ENCODE results near the gene LBX2. TPM values are rescaled to one million over a fixed set of nuclear protein-coding genes. Genes with fewer than 3 reads are reported as not detected.

The LBX2 gene
- total and polyA plus RNA-seq, 4 donors = 0.33 to 0.69 TPM; not detected in 2

DNA sequence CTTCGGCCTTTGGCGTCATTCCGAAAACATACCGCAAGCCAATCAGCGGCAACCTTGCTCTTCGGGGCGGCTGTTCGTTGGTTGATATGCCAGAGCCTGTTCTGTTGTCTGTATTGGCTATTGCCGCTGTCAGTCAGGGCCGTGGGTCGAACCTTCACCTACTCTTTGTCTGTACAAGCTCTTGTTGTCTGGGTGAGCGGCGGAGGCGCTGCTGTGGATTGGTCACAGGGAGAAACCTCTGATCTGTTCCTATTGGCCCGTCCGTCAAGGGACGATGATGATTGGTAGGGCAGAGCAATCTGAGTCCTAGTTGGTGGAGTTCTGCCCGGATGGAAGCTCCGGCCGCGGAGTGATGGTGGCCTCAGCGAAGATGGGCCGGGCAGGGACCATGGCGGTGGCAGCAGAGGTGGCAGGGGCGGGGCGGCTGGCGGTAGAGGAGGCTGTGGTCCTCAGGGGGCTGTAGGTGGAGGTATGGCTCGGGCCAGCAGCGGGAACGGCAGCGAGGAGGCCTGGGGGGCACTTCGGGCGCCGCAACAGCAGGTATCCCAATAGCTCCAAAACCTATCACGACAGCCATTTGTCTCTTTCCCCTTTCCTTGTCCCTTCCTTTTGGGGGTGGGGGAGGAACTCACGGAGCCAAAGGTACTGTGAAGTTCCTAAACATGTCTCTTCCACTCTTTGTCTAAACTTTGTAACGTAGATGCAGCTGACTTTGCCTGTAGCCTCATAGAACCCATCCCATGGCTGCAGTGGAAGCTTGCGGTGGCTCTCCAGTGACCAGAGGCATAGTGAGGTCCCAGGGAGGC, 41.1 kb downstream of the LBX2 start, which contains the start of gene WBP1:
TSS of gene WBP1 (plus strand) at position 307 of the 806 bp plus-strand sequence. CDS start at position 472, 165 bp downstream.
- 0% methylated on average over 24 of the region's 38 CpGs for WGBS (ENCODE audit: insufficient coverage)
- H3K4me1 ChIP-seq (ENCODE audit: control insufficient read depth, insufficient read depth, low read length) = peaks cover 33% of the 10 kb centered on the region
- peak; percentile 99 to 100 (median 100) for DNase-seq (ENCODE audit: low read depth in 4 of 6, low spot score in 6 of 6)
- peaks cover 25% of the 10 kb centered on the region for H3K36me3 ChIP-seq (ENCODE audit: control insufficient read depth, insufficient read depth, low read length)
- peak within 1 kb of the TSS; percentile 99 for H3K27ac ChIP-seq (ENCODE audit: low read depth, low read length)
- peak within 1 kb of the TSS; percentile 88 for H3K4me3 ChIP-seq (ENCODE audit: low read depth, low read length)
- no peaks in the 10 kb centered on the region for H3K27me3 ChIP-seq (ENCODE audit: control insufficient read depth, insufficient read depth, low read length)
- H3K9me3 ChIP-seq (ENCODE audit: control insufficient read depth, insufficient read depth, low read length) = no peaks in the 10 kb centered on the region

DNA sequence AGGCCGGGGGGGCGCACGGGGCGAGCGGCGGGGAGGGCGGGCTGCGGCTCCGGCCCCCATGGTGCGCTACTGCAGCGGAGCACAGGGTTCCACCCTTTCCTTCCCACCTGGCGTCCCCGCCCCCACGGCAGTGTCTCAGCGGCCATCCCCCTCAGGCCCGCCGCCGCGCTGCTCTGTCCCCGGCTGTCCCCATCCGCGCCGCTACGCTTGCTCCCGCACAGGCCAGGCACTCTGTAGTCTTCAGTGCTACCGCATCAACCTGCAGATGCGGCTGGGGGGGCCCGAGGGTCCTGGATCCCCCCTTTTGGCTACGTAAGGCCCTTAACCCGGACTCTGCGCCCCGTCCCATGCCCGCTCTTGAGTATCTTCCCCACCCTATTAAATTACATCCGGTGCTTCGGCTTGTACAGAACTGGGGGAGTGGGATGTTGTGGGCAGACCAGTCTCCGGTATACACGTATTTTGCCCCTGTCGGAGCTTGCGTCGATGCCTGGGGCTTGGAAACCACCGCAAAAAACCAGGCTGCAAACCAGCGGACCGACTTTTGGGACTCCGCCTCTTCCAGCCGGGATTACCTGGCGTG, 41.8 kb downstream of the LBX2 start:
- WGBS (ENCODE audit: insufficient coverage) = under 1% methylated on average over 39 of the region's 46 CpGs
- no peaks in the 10 kb centered on the region for H3K9me3 ChIP-seq (ENCODE audit: control insufficient read depth, insufficient read depth, low read length)

DNA sequence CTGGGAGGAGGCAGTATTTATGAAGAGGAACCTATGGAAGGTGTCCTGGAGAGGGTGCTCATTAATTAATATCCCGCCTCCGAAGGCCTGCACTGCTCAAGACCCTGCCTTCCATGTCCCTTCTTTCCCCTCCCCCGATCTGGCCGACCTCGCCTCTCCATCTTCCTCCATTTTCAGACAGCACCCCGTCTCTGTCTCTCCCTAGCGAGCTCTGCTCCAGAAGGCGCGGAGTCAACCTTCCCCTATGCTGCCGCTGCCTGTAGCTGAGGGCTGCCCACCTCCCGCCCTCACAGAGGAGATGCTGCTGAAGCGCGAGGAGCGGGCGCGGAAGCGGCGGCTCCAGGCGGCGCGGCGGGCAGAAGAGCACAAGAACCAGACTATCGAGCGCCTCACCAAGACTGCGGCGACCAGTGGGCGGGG, 42.3 kb downstream of the LBX2 start:
- DNase-seq (ENCODE audit: low read depth in 4 of 6, low spot score in 6 of 6) = no peak
- WGBS (ENCODE audit: insufficient coverage) = under 1% methylated on average over 27 of the region's 27 CpGs
- Histone ChIP-seq H3K27me3 (ENCODE audit: control insufficient read depth, insufficient read depth, low read length) (no peaks in the 10 kb centered on the region), H3K9me3 (ENCODE audit: control insufficient read depth, insufficient read depth, low read length) (no peaks in the 10 kb centered on the region), H3K36me3 (ENCODE audit: control insufficient read depth, insufficient read depth, low read length) (peaks cover 16% of the 10 kb centered on the region), H3K4me1 (ENCODE audit: control insufficient read depth, insufficient read depth, low read length) (peaks cover 33% of the 10 kb centered on the region), H3K27ac (ENCODE audit: low read depth, low read length) (peak overlapping the region; percentile 99), H3K4me3 (ENCODE audit: low read depth, low read length) (peak overlapping the region; percentile 88)

More for the DNA sequence above, 41.8 kb downstream of the LBX2 start:
- Histone ChIP-seq H3K27me3 (ENCODE audit: control insufficient read depth, insufficient read depth, low read length) (no peaks in the 10 kb centered on the region), H3K36me3 (ENCODE audit: control insufficient read depth, insufficient read depth, low read length) (peaks cover 21% of the 10 kb centered on the region), H3K4me3 (ENCODE audit: low read depth, low read length) (peak overlapping the region; percentile 88), H3K4me1 (ENCODE audit: control insufficient read depth, insufficient read depth, low read length) (peaks cover 33% of the 10 kb centered on the region), H3K27ac (ENCODE audit: low read depth, low read length) (peak overlapping the region; percentile 99)
- no peak for DNase-seq (ENCODE audit: low read depth in 4 of 6, low spot score in 6 of 6)

DNA sequence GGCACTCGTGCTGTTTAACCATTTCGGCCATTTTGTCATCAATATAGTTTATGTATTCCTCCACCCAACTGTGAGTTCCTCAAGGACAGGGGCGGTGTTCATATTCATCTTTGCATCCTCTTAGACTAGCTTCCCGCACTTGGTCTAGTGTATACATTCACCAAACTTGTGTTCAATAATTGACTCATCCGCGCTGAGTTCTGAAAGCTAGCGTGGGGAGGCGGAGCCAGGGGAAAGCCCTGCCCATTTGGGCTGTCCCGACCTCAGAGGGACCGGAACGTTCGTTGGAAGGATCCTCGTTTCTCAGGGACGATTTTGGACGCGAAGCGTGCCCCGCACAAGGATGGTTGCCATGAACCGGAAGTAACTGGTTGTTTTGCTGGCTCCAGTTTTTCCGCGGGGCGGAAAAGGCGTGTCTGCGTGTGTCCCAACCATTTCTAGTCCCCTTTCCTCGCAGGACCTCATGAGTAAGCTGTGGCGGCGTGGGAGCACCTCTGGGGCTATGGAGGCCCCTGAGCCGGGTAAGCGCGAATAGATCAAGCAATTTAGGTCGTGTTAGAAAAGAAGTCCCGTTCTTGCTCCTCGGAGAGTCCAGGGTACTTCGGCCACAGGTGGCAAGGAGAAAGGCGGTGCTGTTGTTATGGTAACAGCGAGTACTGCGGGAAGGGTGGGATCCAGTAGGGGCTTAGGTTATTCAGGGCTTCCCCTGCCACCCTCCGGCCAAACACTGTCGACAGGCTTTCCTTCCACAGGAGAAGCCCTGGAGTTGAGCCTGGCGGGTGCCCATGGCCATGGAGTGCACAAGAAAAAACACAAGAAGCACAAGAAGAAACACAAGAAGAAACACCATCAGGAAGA, 44.5 kb downstream of the LBX2 start, which contains the start of gene INO80B:
TSS of gene INO80B (plus strand) at position 434 of the 858 bp plus-strand sequence. CDS start at position 464, 30 bp downstream.
- Histone ChIP-seq H3K4me3 (ENCODE audit: low read depth, low read length) (peak within 1 kb of the TSS; percentile 92), H3K9me3 (ENCODE audit: control insufficient read depth, insufficient read depth, low read length) (no peaks in the 10 kb centered on the region), H3K4me1 (ENCODE audit: control insufficient read depth, insufficient read depth, low read length) (peaks cover 33% of the 10 kb centered on the region), H3K36me3 (ENCODE audit: control insufficient read depth, insufficient read depth, low read length) (no peaks in the 10 kb centered on the region), H3K27me3 (ENCODE audit: control insufficient read depth, insufficient read depth, low read length) (no peaks in the 10 kb centered on the region), H3K27ac (ENCODE audit: low read depth, low read length) (peak within 1 kb of the TSS; percentile 61)
- WGBS (ENCODE audit: insufficient coverage) = 1% methylated on average over 34 of the region's 40 CpGs
- DNase-seq (ENCODE audit: low read depth in 4 of 6, low spot score in 6 of 6) = peak; percentile 96 to 99 (median 98)

DNA sequence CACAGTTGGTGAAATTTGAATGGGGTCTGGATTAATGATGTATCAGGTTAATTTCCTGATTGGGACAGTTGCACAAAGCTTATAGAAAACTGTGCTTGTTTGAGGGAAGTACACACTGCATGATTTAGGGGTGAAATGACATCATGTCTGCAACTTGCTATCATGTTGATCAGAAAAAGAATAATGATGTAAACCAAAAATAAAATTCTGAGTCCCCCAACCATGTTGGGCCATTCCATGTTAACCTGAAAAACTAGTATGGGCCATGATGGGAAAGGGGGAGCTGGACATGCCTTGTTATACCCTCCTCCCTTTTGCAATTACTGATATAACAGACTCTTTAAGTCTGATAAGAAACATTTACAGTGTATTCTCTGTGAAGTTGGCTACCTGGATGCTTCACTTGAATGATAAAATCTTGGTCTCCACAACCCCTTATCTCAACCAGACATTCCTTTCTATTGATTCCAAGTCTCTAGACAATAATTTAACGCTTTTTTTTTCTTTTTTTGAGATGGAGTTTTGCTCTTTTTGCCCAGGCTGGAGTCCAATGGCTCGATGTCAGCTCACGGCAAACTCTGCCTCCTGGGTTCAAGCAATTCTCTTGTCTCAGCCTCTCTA, 48.7 kb downstream of the LBX2 start:
- H3K9me3 ChIP-seq (ENCODE audit: control insufficient read depth, insufficient read depth, low read length) = no peaks in the 10 kb centered on the region
- H3K4me3 ChIP-seq (ENCODE audit: low read depth, low read length) = no peak overlapping the region
- no peak for DNase-seq (ENCODE audit: low read depth in 4 of 6, low spot score in 6 of 6)
- H3K4me1 ChIP-seq (ENCODE audit: control insufficient read depth, insufficient read depth, low read length) = peaks cover 8% of the 10 kb centered on the region
- 93% methylated on average over 2 of the region's 3 CpGs for WGBS (ENCODE audit: insufficient coverage)
- H3K27me3 ChIP-seq (ENCODE audit: control insufficient read depth, insufficient read depth, low read length) = no peaks in the 10 kb centered on the region
- no peaks in the 10 kb centered on the region for H3K36me3 ChIP-seq (ENCODE audit: control insufficient read depth, insufficient read depth, low read length)
- H3K27ac ChIP-seq (ENCODE audit: low read depth, low read length) = no peak overlapping the region

DNA sequence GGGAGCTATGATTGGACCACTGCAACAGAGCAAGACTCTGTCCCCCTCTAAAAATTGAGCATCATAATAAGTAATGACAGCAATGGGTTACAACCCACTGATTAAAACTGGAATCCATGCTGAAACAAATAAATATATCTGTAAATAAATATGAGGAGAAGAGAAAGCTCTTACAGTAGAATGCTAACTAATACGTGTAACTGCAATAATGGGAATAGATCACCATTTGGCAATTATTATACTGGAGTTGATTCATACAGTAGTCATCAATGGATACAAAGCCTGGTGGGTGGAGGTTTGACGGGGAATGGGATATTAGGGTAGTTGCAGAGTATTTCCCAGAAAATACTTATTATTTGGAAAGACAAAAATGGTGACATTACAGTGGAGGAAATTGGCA, 50.6 kb downstream of the LBX2 start:
- peaks cover 5% of the 10 kb centered on the region for H3K27me3 ChIP-seq (ENCODE audit: control insufficient read depth, insufficient read depth, low read length)
- H3K4me1 ChIP-seq (ENCODE audit: control insufficient read depth, insufficient read depth, low read length) = no peaks in the 10 kb centered on the region
- no peaks in the 10 kb centered on the region for H3K36me3 ChIP-seq (ENCODE audit: control insufficient read depth, insufficient read depth, low read length)
- no peak overlapping the region for H3K27ac ChIP-seq (ENCODE audit: low read depth, low read length)
- no peak overlapping the region for H3K4me3 ChIP-seq (ENCODE audit: low read depth, low read length)
- H3K9me3 ChIP-seq (ENCODE audit: control insufficient read depth, insufficient read depth, low read length) = no peaks in the 10 kb centered on the region
- WGBS (ENCODE audit: insufficient coverage) = no CpG with 5 or more reads among the region's 2 CpGs
- no peak for DNase-seq (ENCODE audit: low read depth in 4 of 6, low spot score in 6 of 6)

Other genes with a start within 250 kb of the LBX2 start
- gene SLC4A5, start 156.2 kb downstream of the LBX2 start, total RNA-seq = 10 to 100 TPM in 1 of 2 donors, 1 to 10 TPM in 1; 1.2 to 22.3 TPM
- gene SLC4A5, start 156.2 kb downstream of the LBX2 start, polyA plus RNA-seq (ENCODE audit: insufficient read length in 2 of 2) = 1 to 10 TPM; 2.4 to 3.9 TPM
- 100 to 1,000 TPM in 1 of 2 donors, 10 to 100 TPM in 1; 99.4 to 117 TPM for gene DCTN1, start 119.3 kb downstream of the LBX2 start, total RNA-seq
- gene DCTN1, start 119.3 kb downstream of the LBX2 start, polyA plus RNA-seq (ENCODE audit: insufficient read length in 2 of 2) = 100 to 1,000 TPM; 277 to 296 TPM
- gene C2orf81, start 78.0 kb downstream of the LBX2 start, total RNA-seq = 1 to 10 TPM; 1.2 to 4.7 TPM
- 1 to 10 TPM; 5.9 TPM for gene C2orf81, start 78.0 kb downstream of the LBX2 start, polyA plus RNA-seq (ENCODE audit: insufficient read length in 2 of 2)
- gene WDR54, start 77.9 kb downstream of the LBX2 start, total RNA-seq = 10 to 100 TPM; 17.0 to 37.6 TPM
- 10 to 100 TPM; 37.7 to 40.5 TPM for gene WDR54, start 77.9 kb downstream of the LBX2 start, polyA plus RNA-seq (ENCODE audit: insufficient read length in 2 of 2)
- gene RTKN, start 57.7 kb downstream of the LBX2 start, total RNA-seq = 10 to 100 TPM; 32.9 to 52.5 TPM
- gene RTKN, start 57.7 kb downstream of the LBX2 start, polyA plus RNA-seq (ENCODE audit: insufficient read length in 2 of 2) = 10 to 100 TPM; 66.9 to 76.5 TPM
- 10 to 100 TPM in 1 of 2 donors, 1 to 10 TPM in 1; 9.1 to 34.7 TPM for gene INO80B, start 44.5 kb downstream of the LBX2 start, total RNA-seq
- gene INO80B, start 44.5 kb downstream of the LBX2 start, polyA plus RNA-seq (ENCODE audit: insufficient read length in 2 of 2) = 10 to 100 TPM; 22.1 to 38.7 TPM
- gene WBP1, start 41.2 kb downstream of the LBX2 start, total RNA-seq = 10 to 100 TPM; 25.8 to 86.5 TPM
- gene WBP1, start 41.2 kb downstream of the LBX2 start, polyA plus RNA-seq (ENCODE audit: insufficient read length in 2 of 2) = 100 to 1,000 TPM; 110 to 140 TPM
- 10 to 100 TPM; 22.7 to 38.0 TPM for gene MOGS, start 34.2 kb downstream of the LBX2 start, total RNA-seq
- 10 to 100 TPM; 34.5 to 42.2 TPM for gene MOGS, start 34.2 kb downstream of the LBX2 start, polyA plus RNA-seq (ENCODE audit: insufficient read length in 2 of 2)
- gene MRPL53, start 26.9 kb downstream of the LBX2 start, total RNA-seq = 10 to 100 TPM; 12.7 to 80.6 TPM
- gene MRPL53, start 26.9 kb downstream of the LBX2 start, polyA plus RNA-seq (ENCODE audit: insufficient read length in 2 of 2) = 10 to 100 TPM; 52.3 to 56.7 TPM
- gene CCDC142, start 16.6 kb downstream of the LBX2 start, total RNA-seq = 10 to 100 TPM; 20.8 to 23.4 TPM
- gene CCDC142, start 16.6 kb downstream of the LBX2 start, polyA plus RNA-seq (ENCODE audit: insufficient read length in 2 of 2) = 10 to 100 TPM in 1 of 2 donors, 1 to 10 TPM in 1; 9.3 to 18.6 TPM
- 10 to 100 TPM in 1 of 2 donors, 1 to 10 TPM in 1; 5.6 to 15.1 TPM for gene TTC31, start 16.5 kb downstream of the LBX2 start, total RNA-seq
- gene TTC31, start 16.5 kb downstream of the LBX2 start, polyA plus RNA-seq (ENCODE audit: insufficient read length in 2 of 2) = 10 to 100 TPM; 21.5 to 21.8 TPM
- gene PCGF1, start 8.1 kb upstream of the LBX2 start, total RNA-seq = 10 to 100 TPM; 10.0 to 21.5 TPM
- gene PCGF1, start 8.1 kb upstream of the LBX2 start, polyA plus RNA-seq (ENCODE audit: insufficient read length in 2 of 2) = 10 to 100 TPM; 16.9 to 21.3 TPM
- under 1 TPM in 1 of 2 donors, not detected in 1; 0.69 TPM for gene TLX2, start 14.8 kb upstream of the LBX2 start, total RNA-seq
- gene TLX2, start 14.8 kb upstream of the LBX2 start, polyA plus RNA-seq (ENCODE audit: insufficient read length in 2 of 2) = under 1 TPM; 0.11 to 0.27 TPM
- under 1 TPM in 1 of 2 donors, not detected in 1; 0.28 TPM for gene DQX1, start 26.6 kb upstream of the LBX2 start, total RNA-seq
- under 1 TPM; 0.32 to 0.62 TPM for gene DQX1, start 26.6 kb upstream of the LBX2 start, polyA plus RNA-seq (ENCODE audit: insufficient read length in 2 of 2)
- 10 to 100 TPM; 62.6 to 99.0 TPM for gene AUP1, start 30.1 kb upstream of the LBX2 start, total RNA-seq
- gene AUP1, start 30.1 kb upstream of the LBX2 start, polyA plus RNA-seq (ENCODE audit: insufficient read length in 2 of 2) = 100 to 1,000 TPM; 109 to 131 TPM
- 10 to 100 TPM; 32.0 to 47.2 TPM for gene HTRA2, start 30.3 kb upstream of the LBX2 start, total RNA-seq
- gene HTRA2, start 30.3 kb upstream of the LBX2 start, polyA plus RNA-seq (ENCODE audit: insufficient read length in 2 of 2) = 10 to 100 TPM; 55.8 to 57.3 TPM
- gene LOXL3, start 54.3 kb upstream of the LBX2 start, total RNA-seq = 10 to 100 TPM; 10.5 to 18.2 TPM
- gene LOXL3, start 54.3 kb upstream of the LBX2 start, polyA plus RNA-seq (ENCODE audit: insufficient read length in 2 of 2) = 10 to 100 TPM; 18.1 to 18.8 TPM
- 10 to 100 TPM in 1 of 2 donors, 1 to 10 TPM in 1; 7.5 to 14.5 TPM for gene DOK1, start 55.1 kb upstream of the LBX2 start, total RNA-seq
- gene DOK1, start 55.1 kb upstream of the LBX2 start, polyA plus RNA-seq (ENCODE audit: insufficient read length in 2 of 2) = 10 to 100 TPM; 11.0 to 14.2 TPM
- under 1 TPM; 0.33 to 0.69 TPM for gene M1AP, start 148.7 kb upstream of the LBX2 start, total RNA-seq
- gene M1AP, start 148.7 kb upstream of the LBX2 start, polyA plus RNA-seq (ENCODE audit: insufficient read length in 2 of 2) = 1 to 10 TPM; 1.1 to 1.3 TPM
- gene SEMA4F, start 154.6 kb upstream of the LBX2 start, total RNA-seq = 10 to 100 TPM in 1 of 2 donors, 1 to 10 TPM in 1; 7.3 to 17.2 TPM
- gene SEMA4F, start 154.6 kb upstream of the LBX2 start, polyA plus RNA-seq (ENCODE audit: insufficient read length in 2 of 2) = 10 to 100 TPM; 23.0 to 27.6 TPM